Right lobe of liver (tissue), 4 donors: Measurements from ENCODE around the gene AP3S2.

Source experiments
- CTCF ChIP-seq, 4 donors: fragments of 200-600 bp in 3 of 4; fragments of 450-650 bp in 1 of 4; IDR thresholded peaks; one replicate each; pipeline versions ENCODE4 v1.5.1 to v1.8.0; 2016 to 2022; ENCODE audit warnings: antibody characterized with exemption in 4 of 4, mild to moderate bottlenecking in 2 of 4
- POLR2A ChIP-seq: fragments of 450-650 bp; IDR thresholded peaks from one replicate; pipeline ENCODE4 v1.6.1; 2017; ENCODE audit warnings: antibody characterized with exemption, mild to moderate bottlenecking
- donor health status: DM: no; HTN: no; CAD: no.
- donor health status: DM: no; HTN: no; CAD: no.
- donor health status: DM: no; HTN: yes; CAD: no.

DNA sequence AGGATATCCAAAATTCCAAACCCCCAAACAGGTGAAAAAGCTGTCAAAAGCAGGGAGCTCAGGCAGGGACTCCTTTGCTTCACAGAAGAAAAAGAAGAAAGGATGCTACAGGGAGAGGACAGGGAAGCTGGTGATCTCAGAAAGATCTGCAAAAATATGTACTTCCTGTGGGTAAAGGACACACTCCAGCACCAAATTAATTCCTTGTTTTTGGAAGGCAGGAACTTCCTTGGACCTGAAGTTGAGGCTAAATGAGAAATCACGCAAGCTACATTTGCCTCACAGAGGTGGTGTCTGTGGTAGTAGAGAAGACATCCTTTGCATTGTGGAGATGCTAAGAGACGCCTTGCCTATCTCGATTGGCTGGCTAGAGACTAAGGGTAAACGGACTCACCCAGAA, 52.5 kb downstream of the AP3S2 start:
- TF ChIP-seq POLR2A (no peak), CTCF (IDR thresholded peaks at IDR 0.05) (no peak)
